Measurements from ENCODE around the gene SGPL1. TPM values are rescaled to one million over a fixed set of nuclear protein-coding genes. Genes with fewer than 3 reads are reported as not detected.

Gene SGPL1
- total RNA-seq, 2 experiments from 2014 or later, result 14.8 to 17.2 TPM

- CTCF ChIA-PET, result interaction anchor here (3.5 to 3.7 kb wide), 2 partner anchors 14 to 282 kb away, joined by 12 to 15 read pairs; no protein-coding TSS in a partner anchor
- Mint-ChIP-seq H3K27me3 (ENCODE audit: low read depth) (no peaks in the 10 kb centered on the region), H3K27ac (no peak overlapping the region), H3K9me3 (no peaks in the 10 kb centered on the region), H3K4me1 (ENCODE audit: low read depth) (peaks cover 4% of the 10 kb centered on the region), H3K4me3 (no peak overlapping the region), H3K36me3 (ENCODE audit: low read depth) (no peaks in the 10 kb centered on the region)
- no peak for DNase-seq
- intact Hi-C loops (cut with micrococcal nuclease), result no loop called here
Measured at GRCh38 chr10:70927189-70927943, 111.6 kb downstream of the SGPL1 start.

GRCh38 chr10:70928140-70928539, 112.4 kb downstream of the SGPL1 start:
- no peaks in the 10 kb centered on the region for H3K27me3 Mint-ChIP-seq (ENCODE audit: low read depth)
- no peak overlapping the region for H3K4me3 Mint-ChIP-seq
- H3K27ac Mint-ChIP-seq, result no peak overlapping the region
- CTCF ChIA-PET, result interaction anchor here (1.1 kb wide), 1 partner anchor 242 kb away, joined by 3 read pairs; no protein-coding TSS in a partner anchor
- intact Hi-C loops (cut with micrococcal nuclease), result no loop called here
- peaks cover 4% of the 10 kb centered on the region for H3K4me1 Mint-ChIP-seq (ENCODE audit: low read depth)
- no peak for DNase-seq
- no peaks in the 10 kb centered on the region for H3K9me3 Mint-ChIP-seq
- no peaks in the 10 kb centered on the region for H3K36me3 Mint-ChIP-seq (ENCODE audit: low read depth)

- no peaks in the 10 kb centered on the region for H3K36me3 Mint-ChIP-seq (ENCODE audit: low read depth)
- intact Hi-C loops (cut with micrococcal nuclease), result no loop called here
- no peak overlapping the region for H3K4me3 Mint-ChIP-seq
- CTCF ChIA-PET, result no interaction called here
- H3K27ac Mint-ChIP-seq, result no peak overlapping the region
- H3K4me1 Mint-ChIP-seq (ENCODE audit: low read depth), result no peaks in the 10 kb centered on the region
- H3K27me3 Mint-ChIP-seq (ENCODE audit: low read depth), result no peaks in the 10 kb centered on the region
- H3K9me3 Mint-ChIP-seq, result no peaks in the 10 kb centered on the region
- DNase-seq, result no peak
Measured at GRCh38 chr10:70930263-70931000, 114.7 kb downstream of the SGPL1 start.

Other genes with a start within 250 kb of the SGPL1 start
- gene PRF1, start 213.2 kb upstream of the SGPL1 start, total RNA-seq, result 1 to 10 TPM; 7.5 to 8.2 TPM
- not detected for gene ADAMTS14, start 143.4 kb upstream of the SGPL1 start, total RNA-seq
- not detected for gene TBATA, start 30.6 kb upstream of the SGPL1 start, total RNA-seq
- 10 to 100 TPM; 33.0 to 37.2 TPM for gene PCBD1, start 72.6 kb downstream of the SGPL1 start, total RNA-seq

All from activated naive CD4-positive, alpha-beta T cell treated with anti-CD3 and anti-CD28 coated beads for 36 hours (primary cell).